ENCODE data around the gene CEP152.
A peak's percentile ranks its signal among the peaks of the same experiment; 100 is the strongest.
"Not testable (repeated sequence)": the region's sequence is repeated elsewhere in the genome, so short reads cannot be mapped to it uniquely, and the experiment has no call there.

CEP152 gene

GRCh38 chr15:48810414-48811324 is at the start of gene CEP152:
CEP152 (minus strand) TSS chr15:48811069; CDS start chr15:48805649, 5,420 bp downstream.
- DNase-seq (ENCODE audit: low spot score) = peak; percentile 56

GRCh38 chr15:48859426-48859825 is 48.6 kb upstream of the CEP152 start:
- DNase-seq (ENCODE audit: low spot score) = no peak

GRCh38 chr15:48858401-48858800 is 47.5 kb upstream of the CEP152 start:
- DNase-seq (ENCODE audit: low spot score) = no peak

GRCh38 chr15:48856942-48857341 is 46.1 kb upstream of the CEP152 start:
- DNase-seq (ENCODE audit: low spot score) = no peak

- peak; percentile 19 for DNase-seq (ENCODE audit: low spot score)
These were observed 44.9 kb upstream of the CEP152 start for GRCh38 chr15:48855501-48856440.

GRCh38 chr15:48854434-48854833 is 43.6 kb upstream of the CEP152 start:
- DNase-seq (ENCODE audit: low spot score) = not testable (repeated sequence)

GRCh38 chr15:48851956-48852355 is 41.1 kb upstream of the CEP152 start:
- no peak for DNase-seq (ENCODE audit: low spot score)

GRCh38 chr15:48850648-48851047 is 39.8 kb upstream of the CEP152 start:
- DNase-seq (ENCODE audit: low spot score) = no peak

- no peak for DNase-seq (ENCODE audit: low spot score)
These were observed 34.3 kb upstream of the CEP152 start for GRCh38 chr15:48845123-48845522.

- no peak for DNase-seq (ENCODE audit: low spot score)
These were observed 31.6 kb upstream of the CEP152 start for GRCh38 chr15:48842501-48842900.

- no peak for DNase-seq (ENCODE audit: low spot score)
These were observed 23.9 kb upstream of the CEP152 start for GRCh38 chr15:48834756-48835155.

- DNase-seq (ENCODE audit: low spot score) = no peak
These were observed 22.8 kb upstream of the CEP152 start for GRCh38 chr15:48833526-48834239.

GRCh38 chr15:48832648-48833047 is 21.8 kb upstream of the CEP152 start:
- no peak for DNase-seq (ENCODE audit: low spot score)

- no peak for DNase-seq (ENCODE audit: low spot score)
These were observed 18.0 kb upstream of the CEP152 start for GRCh38 chr15:48828906-48829305.

- no peak for DNase-seq (ENCODE audit: low spot score)
These were observed 17.6 kb upstream of the CEP152 start for GRCh38 chr15:48828471-48828870.

- DNase-seq (ENCODE audit: low spot score) = no peak
These were observed 14.2 kb upstream of the CEP152 start for GRCh38 chr15:48825075-48825474.

GRCh38 chr15:48823706-48824105 is 12.8 kb upstream of the CEP152 start:
- DNase-seq (ENCODE audit: low spot score) = no peak

- DNase-seq (ENCODE audit: low spot score) = no peak
These were observed 12.4 kb upstream of the CEP152 start for GRCh38 chr15:48823237-48823636.

GRCh38 chr15:48814286-48814685 is 3.4 kb upstream of the CEP152 start:
- DNase-seq (ENCODE audit: low spot score) = no peak

- DNase-seq (ENCODE audit: low spot score) = no peak
These were observed 573 bp upstream of the CEP152 start for GRCh38 chr15:48811325-48811958.

- no peak for DNase-seq (ENCODE audit: low spot score)
These were observed 4.7 kb downstream of the CEP152 start for GRCh38 chr15:48806151-48806550.

- DNase-seq (ENCODE audit: low spot score) = no peak
These were observed 5.3 kb downstream of the CEP152 start for GRCh38 chr15:48805591-48805990.
